Right lung (tissue), 10 donors: ENCODE results near the gene ECEL1. TPM values are rescaled to one million over a fixed set of nuclear protein-coding genes. Genes with fewer than 3 reads are reported as not detected.
"Not testable (repeated sequence)": the region's sequence is repeated elsewhere in the genome, so short reads cannot be mapped to it uniquely, and the experiment has no call there.

Source experiments
- DNase-seq, 2 donors: peaks; one replicate each; pipeline ENCODE4 v3.0.0-alpha.2; 2013
- long read RNA-seq, 8 donors: transcript quantifications; one replicate each; lab custom pipeline, GENCODE V29; 2026
- polyA plus RNA-seq, 5 donors: library from polyadenylated mRNA; unstranded; fragments of 120-200 nt; gene quantifications; one replicate each; pipeline versions ENCODE4 v1.2.1 to v1.2.3, GENCODE V29; 2013; ENCODE audit warnings: inconsistent platforms in 1 of 5, low replicate concordance in 1 of 5; ENCODE audit not compliant: insufficient read length in 5 of 5, insufficient read depth in 1 of 5

Gene ECEL1
- polyA plus RNA-seq: under 1 TPM; 0.25 to 0.50 (median 0.30) TPM
- long read RNA-seq, donor 1: 0 reads
- long read RNA-seq, donor 2, partial matches to known transcripts: 0 of 1 reads
- long read RNA-seq, donor 2, other reads (novel, unspliced or antisense): 0 of 1 reads
- long read RNA-seq, donor 3: 0 reads
- long read RNA-seq, donor 4: 0 reads
- long read RNA-seq, donor 5: 0 reads
- long read RNA-seq, donor 6: 0 reads
- long read RNA-seq, donor 7: 0 reads
- long read RNA-seq, donor 8: 0 reads

- no peak for DNase-seq
These were observed at the start of gene ECEL1 for GRCh38 chr2:232487385-232488096. Gene ECEL1 (minus strand): TSS chr2:232487834. CDS start chr2:232486653, 1,181 bp downstream.

- DNase-seq: no peak
These were observed 49.4 kb upstream of the ECEL1 start for GRCh38 chr2:232537079-232537478.

- no peak for DNase-seq
These were observed 48.3 kb upstream of the ECEL1 start for GRCh38 chr2:232535761-232536530.

GRCh38 chr2:232534940-232535651 is 47.5 kb upstream of the ECEL1 start:
- no peak for DNase-seq

- no peak for DNase-seq
These were observed 46.5 kb upstream of the ECEL1 start for GRCh38 chr2:232533944-232534710.

- not testable (repeated sequence) for DNase-seq
These were observed 45.2 kb upstream of the ECEL1 start for GRCh38 chr2:232532821-232533220.

- DNase-seq: no peak
These were observed 44.8 kb upstream of the ECEL1 start for GRCh38 chr2:232532419-232532818.

- DNase-seq: no peak
These were observed 43.1 kb upstream of the ECEL1 start for GRCh38 chr2:232530626-232531260.

- no peak for DNase-seq
These were observed 42.3 kb upstream of the ECEL1 start for GRCh38 chr2:232529806-232530547.

GRCh38 chr2:232528746-232529460 is 41.3 kb upstream of the ECEL1 start:
- no peak for DNase-seq

GRCh38 chr2:232527905-232528470 is 40.4 kb upstream of the ECEL1 start:
- DNase-seq: no peak

- no peak for DNase-seq
These were observed 38.8 kb upstream of the ECEL1 start for GRCh38 chr2:232526372-232526941.

- DNase-seq: no peak
These were observed 38.2 kb upstream of the ECEL1 start, which contains the start of gene CHRND for GRCh38 chr2:232525791-232526371. Gene CHRND (plus strand): TSS chr2:232526160. CDS start chr2:232526216, 56 bp downstream.

GRCh38 chr2:232525199-232525598 is 37.6 kb upstream of the ECEL1 start:
- no peak for DNase-seq

GRCh38 chr2:232524771-232525170 is 37.1 kb upstream of the ECEL1 start:
- DNase-seq: no peak

- no peak for DNase-seq
These were observed 36.3 kb upstream of the ECEL1 start for GRCh38 chr2:232523682-232524597.

GRCh38 chr2:232523402-232523681 is 35.7 kb upstream of the ECEL1 start:
- no peak for DNase-seq
